Stimulated activated CD4-positive, alpha-beta T cell treated with anti-CD3 and anti-CD28 coated beads, Interleukin-15, amount 100 ng/mL, for 24 hours (primary cell): ENCODE data around the gene RAI1.
A peak's percentile ranks its signal among the peaks of the same experiment; 100 is the strongest.

Experiments
- DNase-seq: peaks from one replicate; pipeline ENCODE4 v3.0.0-alpha.2; 2020

RAI1 gene

GRCh38 chr17:17721140-17721668 lies 39.9 kb downstream of the RAI1 start:
- DNase-seq: no peak

- peak; percentile 12 for DNase-seq
These were observed 41.0 kb downstream of the RAI1 start for GRCh38 chr17:17722081-17722905.

DNA sequence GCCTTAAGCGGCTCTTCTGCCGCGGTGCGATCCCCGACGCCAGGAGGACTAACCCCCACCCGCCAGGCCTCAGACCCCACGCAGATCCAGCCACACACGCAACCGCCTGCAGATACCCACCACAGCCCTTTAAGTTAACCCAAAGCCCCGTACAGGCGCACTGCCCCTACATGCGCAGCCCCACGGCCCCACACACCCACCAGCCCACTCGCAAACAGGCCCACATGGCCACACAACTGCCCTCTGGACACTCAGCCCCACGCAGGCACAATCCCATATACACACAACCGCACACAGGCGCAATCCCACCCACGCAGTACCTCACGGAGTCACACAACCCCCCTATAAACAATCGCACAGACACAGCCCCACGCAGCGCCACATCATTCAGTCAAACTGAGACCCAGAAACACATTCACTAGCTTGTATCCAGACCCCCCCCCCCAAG lies 41.7 kb downstream of the RAI1 start:
- DNase-seq: no peak

- DNase-seq: peak; percentile 47
These were observed 42.4 kb downstream of the RAI1 start for GRCh38 chr17:17723354-17724261.

GRCh38 chr17:17724307-17725010 lies 43.2 kb downstream of the RAI1 start:
- DNase-seq: peak; percentile 34

- no peak for DNase-seq
These were observed 43.9 kb downstream of the RAI1 start for GRCh38 chr17:17725011-17725751.

DNA sequence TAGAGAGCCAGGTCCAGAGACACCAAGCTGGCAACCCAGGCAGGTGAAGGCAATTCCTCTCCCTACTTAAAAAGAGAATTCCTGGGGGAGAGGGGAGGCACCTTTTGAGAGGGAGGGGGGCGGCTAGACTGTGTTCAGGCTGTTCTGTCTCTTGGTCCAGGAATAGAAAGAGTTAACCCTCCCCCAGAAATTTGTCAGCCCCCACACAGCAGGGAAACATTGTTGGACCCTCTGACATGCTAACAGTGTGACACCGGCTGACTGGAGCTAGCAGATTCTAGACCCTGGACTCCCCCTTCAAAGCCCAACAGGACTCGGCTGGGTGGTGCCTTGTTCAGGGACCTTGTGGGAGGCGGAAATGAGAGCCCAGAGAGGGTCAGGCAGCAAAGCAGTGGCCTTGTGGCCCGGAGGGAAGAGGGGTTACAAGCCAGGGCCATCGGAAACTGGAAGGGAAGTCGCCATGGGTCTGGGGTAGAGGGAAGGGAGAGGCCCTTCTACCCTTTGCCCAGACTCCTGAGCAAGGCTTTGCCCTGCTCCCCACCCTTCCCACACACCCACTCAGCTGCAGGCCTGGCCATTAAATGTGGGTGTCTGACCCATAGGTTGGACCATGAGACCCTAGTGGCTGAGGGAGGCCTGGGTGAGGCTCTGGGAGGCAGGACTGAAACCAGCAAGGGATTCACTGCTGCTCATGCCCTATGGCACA lies 44.6 kb downstream of the RAI1 start:
- no peak for DNase-seq

- no peak for DNase-seq
These were observed 45.3 kb downstream of the RAI1 start for GRCh38 chr17:17726458-17727060.

GRCh38 chr17:17727111-17727659 lies 45.9 kb downstream of the RAI1 start:
- DNase-seq: no peak

GRCh38 chr17:17728146-17728545 lies 46.9 kb downstream of the RAI1 start:
- DNase-seq: no peak

- DNase-seq: no peak
These were observed 47.4 kb downstream of the RAI1 start for GRCh38 chr17:17728550-17729251.

DNA sequence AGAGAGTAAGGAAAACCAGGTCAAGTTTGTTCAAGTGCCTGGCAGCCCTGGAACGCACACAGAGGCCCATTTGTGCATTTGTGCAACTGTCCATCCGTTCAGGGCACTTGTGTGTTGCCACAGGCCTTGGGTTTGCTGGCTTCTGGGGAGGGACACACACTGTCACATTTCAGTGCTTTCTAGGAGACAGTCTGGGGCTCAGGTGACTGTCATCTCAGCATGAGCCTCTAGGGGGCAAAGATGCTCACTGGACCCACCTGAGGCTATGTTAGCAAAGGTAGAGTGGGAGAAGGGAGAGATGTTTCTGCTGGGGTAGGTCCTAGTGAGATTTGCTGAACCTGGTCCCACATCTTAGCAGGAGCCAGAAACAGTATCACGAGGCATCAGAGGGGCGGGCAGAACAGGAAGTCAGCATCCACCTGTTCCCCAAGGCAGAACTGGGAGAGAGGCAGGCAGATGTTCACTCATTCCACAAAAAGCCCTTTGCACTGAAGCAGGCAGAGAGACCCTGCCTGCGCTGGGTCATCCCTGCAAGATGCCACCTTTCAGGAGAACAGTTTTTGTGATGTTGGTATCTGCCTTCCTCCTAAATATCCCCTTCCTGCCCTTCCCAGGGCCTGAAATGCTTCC lies 48.5 kb downstream of the RAI1 start:
- DNase-seq: peak; percentile 63

- DNase-seq: no peak
These were observed 49.1 kb downstream of the RAI1 start for GRCh38 chr17:17730250-17730935.

DNA sequence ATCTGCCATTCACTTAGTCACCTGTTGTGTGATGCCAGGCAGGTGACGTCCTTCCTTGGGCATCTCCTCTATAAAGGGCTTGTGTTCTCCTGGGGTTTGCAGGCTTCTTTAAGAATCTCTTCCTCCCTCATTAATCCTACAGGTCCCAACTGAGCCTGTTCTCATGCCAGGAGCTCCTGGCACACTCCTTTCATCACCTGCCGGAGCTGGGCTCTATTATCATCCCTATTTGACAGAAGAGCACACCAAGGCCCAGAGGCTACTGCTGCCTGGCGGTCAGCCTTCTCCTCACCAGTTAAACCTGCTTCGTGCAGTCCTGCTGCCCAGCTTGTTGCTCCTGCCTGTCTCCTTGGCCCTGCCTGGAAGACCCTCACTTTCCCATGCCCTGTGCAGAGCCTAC lies 51.2 kb downstream of the RAI1 start:
- DNase-seq: no peak

GRCh38 chr17:17732892-17733670 lies 51.8 kb downstream of the RAI1 start:
- no peak for DNase-seq

GRCh38 chr17:17736205-17737183 lies 55.2 kb downstream of the RAI1 start:
- no peak for DNase-seq
